ENCODE data around the gene KATNAL2. TPM values are rescaled to one million over a fixed set of nuclear protein-coding genes. Genes with fewer than 3 reads are reported as not detected.
A peak's percentile ranks its signal among the peaks of the same experiment; 100 is the strongest.

The KATNAL2 gene
- total and polyA plus RNA-seq, 4 donors, result 1.5 to 8.0 (median 4.1) TPM

DNA sequence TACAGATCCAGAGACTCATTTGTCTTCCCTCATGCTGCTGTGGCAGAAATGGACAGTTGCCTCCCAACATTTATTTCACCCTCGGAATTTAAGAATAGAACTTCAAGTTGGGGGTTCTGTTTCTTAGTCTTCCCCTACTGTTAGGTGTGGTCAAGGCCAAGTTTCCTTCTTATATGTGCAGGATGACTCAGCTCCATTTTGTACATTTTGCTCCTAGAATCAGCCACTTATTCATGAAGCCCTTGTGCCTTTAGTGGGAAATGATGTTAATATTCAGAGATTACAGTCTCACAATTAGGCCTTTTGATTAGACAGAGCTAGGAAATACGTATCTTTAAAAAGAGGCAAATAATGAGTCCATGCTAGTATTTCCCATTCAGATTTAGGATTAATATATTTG is 164.2 kb downstream of the KATNAL2 start:
- 84 to 88% methylated on average over 2 of the region's 2 CpGs for WGBS, 2 donors
- Histone ChIP-seq H3K27me3 (ENCODE audit: control insufficient read depth in 3 of 3, insufficient read depth in 3 of 3, low read length in 2 of 3) (no peaks in the 10 kb centered on the region), H3K36me3 (ENCODE audit: control insufficient read depth in 4 of 4, insufficient read depth in 4 of 4, low read length in 4 of 4) (peaks cover 0 to under 1% (median 0%) of the 10 kb centered on the region in 4 donors), H3K4me1 (ENCODE audit: control insufficient read depth in 5 of 5, insufficient read depth in 5 of 5, low read length in 5 of 5) (peaks cover 0 to 2% (median 0%) of the 10 kb centered on the region in 5 donors), H3K4me3 (no peak overlapping the region), H3K27ac (ENCODE audit: low read depth in 1 of 2, low read length in 1 of 2) (no peak overlapping the region), H3K9me3 (ENCODE audit: control insufficient read depth in 4 of 4, insufficient read depth in 3 of 4, low read length in 3 of 4) (no peaks in the 10 kb centered on the region), H3K9ac (ENCODE audit: insufficient read depth in 1 of 2, low read length in 2 of 2) (no peak overlapping the region)
- ATAC-seq (ENCODE audit: insufficient read depth, low FRiP score), result no peak
- TF ChIP-seq, protein P1, sequence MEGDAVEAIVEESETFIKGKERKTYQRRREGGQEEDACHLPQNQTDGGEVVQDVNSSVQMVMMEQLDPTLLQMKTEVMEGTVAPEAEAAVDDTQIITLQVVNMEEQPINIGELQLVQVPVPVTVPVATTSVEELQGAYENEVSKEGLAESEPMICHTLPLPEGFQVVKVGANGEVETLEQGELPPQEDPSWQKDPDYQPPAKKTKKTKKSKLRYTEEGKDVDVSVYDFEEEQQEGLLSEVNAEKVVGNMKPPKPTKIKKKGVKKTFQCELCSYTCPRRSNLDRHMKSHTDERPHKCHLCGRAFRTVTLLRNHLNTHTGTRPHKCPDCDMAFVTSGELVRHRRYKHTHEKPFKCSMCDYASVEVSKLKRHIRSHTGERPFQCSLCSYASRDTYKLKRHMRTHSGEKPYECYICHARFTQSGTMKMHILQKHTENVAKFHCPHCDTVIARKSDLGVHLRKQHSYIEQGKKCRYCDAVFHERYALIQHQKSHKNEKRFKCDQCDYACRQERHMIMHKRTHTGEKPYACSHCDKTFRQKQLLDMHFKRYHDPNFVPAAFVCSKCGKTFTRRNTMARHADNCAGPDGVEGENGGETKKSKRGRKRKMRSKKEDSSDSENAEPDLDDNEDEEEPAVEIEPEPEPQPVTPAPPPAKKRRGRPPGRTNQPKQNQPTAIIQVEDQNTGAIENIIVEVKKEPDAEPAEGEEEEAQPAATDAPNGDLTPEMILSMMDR (IDR thresholded peaks at IDR 0.05; ENCODE audit: control extremely low read depth, extremely low read depth), result no peak
- no peak for DNase-seq

GRCh38 chr18:47087676-47088075 is 170.3 kb downstream of the KATNAL2 start:
- no peak overlapping the region for H3K4me3 ChIP-seq
- no peaks in the 10 kb centered on the region for H3K4me1 ChIP-seq (ENCODE audit: control insufficient read depth in 5 of 5, insufficient read depth in 5 of 5, low read length in 5 of 5)
- TF ChIP-seq, protein P1 (IDR thresholded peaks at IDR 0.05; ENCODE audit: control extremely low read depth, extremely low read depth), result no peak
- H3K27ac ChIP-seq (ENCODE audit: low read depth in 1 of 2, low read length in 1 of 2), result no peak overlapping the region
- DNase-seq (no peak), ATAC-seq (ENCODE audit: insufficient read depth, low FRiP score) (no peak)
- H3K27me3 ChIP-seq (ENCODE audit: control insufficient read depth in 3 of 3, insufficient read depth in 3 of 3, low read length in 2 of 3), result no peaks in the 10 kb centered on the region
- no peaks in the 10 kb centered on the region for H3K9me3 ChIP-seq (ENCODE audit: control insufficient read depth in 4 of 4, insufficient read depth in 3 of 4, low read length in 3 of 4)
- 94 to 98% methylated on average over 5 of the region's 5 CpGs for WGBS, 2 donors
- no peak overlapping the region for H3K9ac ChIP-seq (ENCODE audit: insufficient read depth in 1 of 2, low read length in 2 of 2)
- H3K36me3 ChIP-seq (ENCODE audit: control insufficient read depth in 4 of 4, insufficient read depth in 4 of 4, low read length in 4 of 4), result peaks cover 0 to 2% (median 0%) of the 10 kb centered on the region in 4 donors

GRCh38 chr18:47095810-47096209 is 178.4 kb downstream of the KATNAL2 start:
- H3K36me3 ChIP-seq (ENCODE audit: control insufficient read depth in 4 of 4, insufficient read depth in 4 of 4, low read length in 4 of 4), result peaks cover 0 to 8% (median 0%) of the 10 kb centered on the region in 4 donors
- no peaks in the 10 kb centered on the region for H3K27me3 ChIP-seq (ENCODE audit: control insufficient read depth in 3 of 3, insufficient read depth in 3 of 3, low read length in 2 of 3)
- ATAC-seq (ENCODE audit: insufficient read depth, low FRiP score) (no peak), DNase-seq (no peak)
- H3K4me1 ChIP-seq (ENCODE audit: control insufficient read depth in 5 of 5, insufficient read depth in 5 of 5, low read length in 5 of 5), result no peaks in the 10 kb centered on the region
- H3K27ac ChIP-seq (ENCODE audit: low read depth in 1 of 2, low read length in 1 of 2), result no peak overlapping the region
- no peaks in the 10 kb centered on the region for H3K9me3 ChIP-seq (ENCODE audit: control insufficient read depth in 4 of 4, insufficient read depth in 3 of 4, low read length in 3 of 4)
- no peak overlapping the region for H3K4me3 ChIP-seq
- TF ChIP-seq, protein P1 (IDR thresholded peaks at IDR 0.05; ENCODE audit: control extremely low read depth, extremely low read depth), result no peak
- WGBS, 2 donors, result 78 to 85% methylated on average over 3 of the region's 3 CpGs
- H3K9ac ChIP-seq (ENCODE audit: insufficient read depth in 1 of 2, low read length in 2 of 2), result no peak overlapping the region

DNA sequence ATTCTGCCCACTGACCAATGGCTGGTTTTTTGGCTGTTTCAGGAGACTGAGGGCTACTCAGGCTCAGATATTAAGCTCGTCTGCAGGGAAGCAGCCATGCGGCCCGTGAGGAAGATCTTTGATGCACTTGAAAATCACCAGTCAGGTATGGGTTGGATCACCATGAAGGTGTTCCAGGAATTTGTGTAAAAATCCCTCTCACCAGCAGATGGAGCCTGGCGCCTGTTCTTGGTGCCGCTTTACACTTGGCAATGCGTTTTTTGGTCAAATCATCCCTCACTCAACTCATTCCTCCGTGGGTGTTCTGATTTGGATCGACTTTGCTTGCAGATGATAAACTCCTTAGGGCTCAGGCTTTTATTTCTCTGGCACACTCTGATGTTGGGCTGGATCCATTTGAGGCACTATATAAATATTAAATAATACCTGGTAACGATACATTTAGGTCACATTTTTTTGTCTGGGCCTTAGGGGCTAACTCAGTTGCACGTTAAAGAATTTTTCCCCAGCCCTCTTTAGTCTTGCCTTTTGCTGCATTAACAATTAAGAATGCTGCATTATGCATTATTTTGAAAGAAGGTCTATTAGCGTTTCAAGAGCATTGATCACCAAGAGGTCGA is 182.9 kb downstream of the KATNAL2 start:
- Histone ChIP-seq H3K4me3 (no peak overlapping the region), H3K9me3 (ENCODE audit: control insufficient read depth in 4 of 4, insufficient read depth in 3 of 4, low read length in 3 of 4) (no peaks in the 10 kb centered on the region), H3K27me3 (ENCODE audit: control insufficient read depth in 3 of 3, insufficient read depth in 3 of 3, low read length in 2 of 3) (no peaks in the 10 kb centered on the region), H3K27ac (ENCODE audit: low read depth in 1 of 2, low read length in 1 of 2) (no peak overlapping the region), H3K4me1 (ENCODE audit: control insufficient read depth in 5 of 5, insufficient read depth in 5 of 5, low read length in 5 of 5) (no peaks in the 10 kb centered on the region), H3K36me3 (ENCODE audit: control insufficient read depth in 4 of 4, insufficient read depth in 4 of 4, low read length in 4 of 4) (peaks cover 0 to 8% (median 5%) of the 10 kb centered on the region in 4 donors), H3K9ac (ENCODE audit: insufficient read depth in 1 of 2, low read length in 2 of 2) (no peak overlapping the region)
- DNase-seq (peak; percentile 58 to 70 (median 63)), ATAC-seq (ENCODE audit: insufficient read depth, low FRiP score) (peak; percentile 23)
- 34 to 40% methylated on average over 12 of the region's 12 CpGs for WGBS, 2 donors
- TF ChIP-seq, protein P1 (IDR thresholded peaks at IDR 0.05; ENCODE audit: control extremely low read depth, extremely low read depth), result peak; percentile 56

All from lung (tissue), 12 donors.